Fibroblast of villous mesenchyme (primary cell): ENCODE results near the gene TM9SF4. TPM values are rescaled to one million over a fixed set of nuclear protein-coding genes. Genes with fewer than 3 reads are reported as not detected.
A peak's percentile ranks its signal among the peaks of the same experiment; 100 is the strongest.

Experiments
- DNase-seq: peaks from one replicate; pipeline ENCODE4 v3.0.0-alpha.2; 2010; ENCODE audit warnings: low read depth
- H3K4me3 ChIP-seq: 2 replicates; pipeline ENCODE4 v1.5.1; 2011; ENCODE audit warnings: low read depth, mild to moderate bottlenecking, low read length
- CTCF ChIP-seq: IDR thresholded peaks from 2 replicates; pipeline ENCODE4 v1.5.1; 2012; ENCODE audit warnings: low read depth, mild to moderate bottlenecking, low read length; ENCODE audit not compliant: insufficient read depth
- total RNA-seq: library from RNA; depleted of rRNA; stranded (reverse); fragments of >200 nt; gene quantifications from 2 replicates; pipeline ENCODE4 v1.2.3, GENCODE V29; 2012

The TM9SF4 gene
- total RNA-seq, 1 donor = 58.7 TPM

DNA sequence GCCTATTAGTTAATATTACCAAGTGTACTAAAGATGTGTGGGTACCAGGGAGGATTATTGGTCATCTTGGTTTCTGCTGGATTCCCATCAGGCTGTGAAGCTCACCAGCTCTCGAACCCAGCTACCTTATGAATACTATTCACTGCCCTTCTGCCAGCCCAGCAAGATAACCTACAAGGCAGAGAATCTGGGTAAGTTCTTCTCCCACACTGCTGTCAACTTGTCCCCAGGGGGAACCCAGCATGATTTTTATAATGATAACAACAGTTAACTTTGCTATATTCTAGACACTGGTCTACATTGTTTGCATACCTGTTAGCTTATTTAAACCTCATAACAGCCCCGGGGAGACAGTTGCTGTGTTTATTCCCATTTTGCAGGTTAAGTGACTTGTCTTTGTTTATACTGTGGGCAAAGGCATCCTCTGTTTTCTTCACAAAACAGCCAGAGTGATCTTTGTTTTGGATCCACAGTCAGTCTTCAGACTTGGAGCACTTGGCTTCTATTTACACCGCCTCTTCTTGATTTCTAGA lies 26.5 kb downstream of the TM9SF4 start:
- no peak for TF ChIP-seq CTCF
- peak; percentile 27 for DNase-seq
- no peak overlapping the region for H3K4me3 ChIP-seq

DNA sequence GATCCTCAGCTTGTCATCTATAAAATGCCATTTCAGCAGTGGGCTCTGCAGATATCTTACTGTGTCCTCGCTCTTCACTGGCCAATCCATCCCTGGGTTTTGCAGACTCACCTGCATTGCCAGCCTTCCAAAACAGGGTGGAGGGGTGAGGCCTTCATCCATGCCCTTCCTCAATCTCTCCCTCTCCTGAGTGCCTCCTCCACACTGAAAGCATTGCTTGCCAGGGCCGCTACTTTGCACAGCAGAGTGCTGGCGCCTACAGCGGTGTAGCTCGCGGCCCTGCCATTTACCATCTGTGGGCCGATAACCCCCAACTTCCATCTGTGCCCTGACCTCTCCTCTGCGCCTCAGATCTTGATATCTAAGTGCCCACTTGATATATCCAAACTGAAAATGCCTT lies 29.4 kb downstream of the TM9SF4 start:
- no peak for TF ChIP-seq CTCF
- no peak for DNase-seq
- H3K4me3 ChIP-seq = no peak overlapping the region

- no peak overlapping the region for H3K4me3 ChIP-seq
- DNase-seq = no peak
- TF ChIP-seq CTCF = no peak
These were observed 30.4 kb downstream of the TM9SF4 start for GRCh38 chr20:32139947-32140346.

DNA sequence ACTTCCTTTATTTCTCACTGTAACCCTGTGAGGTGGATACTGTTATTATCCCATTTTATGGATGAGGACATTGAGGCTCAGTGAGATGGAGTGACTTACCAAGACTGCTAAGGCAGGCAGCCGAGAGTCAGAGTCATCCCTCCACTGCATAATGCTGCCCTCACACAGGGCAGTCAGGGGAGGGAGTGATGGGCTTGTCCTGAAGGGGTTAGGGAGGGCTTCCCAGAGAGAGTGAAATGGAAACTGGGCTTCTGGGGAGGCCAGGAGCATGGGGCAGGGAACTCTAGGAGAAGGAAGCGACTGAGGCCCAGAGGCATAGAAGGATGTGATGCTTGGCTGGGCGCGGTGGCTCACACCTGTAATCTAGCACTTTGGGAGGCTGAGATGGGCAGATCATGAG lies 31.1 kb downstream of the TM9SF4 start:
- no peak for TF ChIP-seq CTCF
- H3K4me3 ChIP-seq = no peak overlapping the region
- DNase-seq = no peak

DNA sequence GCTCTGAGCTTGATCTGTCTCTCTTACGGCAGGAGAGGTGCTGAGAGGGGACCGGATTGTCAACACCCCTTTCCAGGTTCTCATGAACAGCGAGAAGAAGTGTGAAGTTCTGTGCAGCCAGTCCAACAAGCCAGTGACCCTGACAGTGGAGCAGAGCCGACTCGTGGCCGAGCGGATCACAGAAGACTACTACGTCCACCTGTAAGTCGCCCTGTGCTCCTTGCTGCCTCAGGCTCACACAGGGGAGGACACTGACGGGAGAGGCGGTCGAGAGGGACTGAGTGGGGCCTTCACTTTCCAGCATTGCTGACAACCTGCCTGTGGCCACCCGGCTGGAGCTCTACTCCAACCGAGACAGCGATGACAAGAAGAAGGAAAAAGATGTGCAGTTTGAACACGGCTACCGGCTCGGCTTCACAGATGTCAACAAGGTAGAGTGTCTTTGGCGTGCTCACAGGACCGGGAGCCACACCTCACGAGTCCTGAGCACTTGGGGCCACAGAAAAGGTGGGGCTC lies 32.0 kb downstream of the TM9SF4 start:
- TF ChIP-seq CTCF = no peak
- no peak overlapping the region for H3K4me3 ChIP-seq
- no peak for DNase-seq

DNA sequence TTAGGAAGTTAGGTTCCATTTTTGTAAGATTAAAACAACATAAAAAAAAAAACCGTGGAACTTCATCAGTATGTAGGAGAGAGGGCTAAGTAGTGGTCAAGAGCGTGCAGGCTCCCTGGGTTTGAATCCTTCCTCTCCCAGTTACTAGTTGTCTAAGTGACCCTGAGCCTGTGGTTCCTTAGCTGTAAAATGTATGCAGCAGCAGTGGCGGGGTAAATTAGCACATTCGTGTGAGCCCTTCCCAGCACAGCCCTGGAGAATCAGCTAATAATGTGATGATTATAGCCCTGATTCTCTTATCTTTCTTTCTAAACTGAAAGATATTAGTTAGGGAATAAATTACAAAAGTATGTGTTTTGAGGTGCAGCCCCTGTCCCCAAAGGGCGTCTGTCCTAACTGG lies 32.6 kb downstream of the TM9SF4 start:
- no peak overlapping the region for H3K4me3 ChIP-seq
- TF ChIP-seq CTCF = no peak
- no peak for DNase-seq

DNA sequence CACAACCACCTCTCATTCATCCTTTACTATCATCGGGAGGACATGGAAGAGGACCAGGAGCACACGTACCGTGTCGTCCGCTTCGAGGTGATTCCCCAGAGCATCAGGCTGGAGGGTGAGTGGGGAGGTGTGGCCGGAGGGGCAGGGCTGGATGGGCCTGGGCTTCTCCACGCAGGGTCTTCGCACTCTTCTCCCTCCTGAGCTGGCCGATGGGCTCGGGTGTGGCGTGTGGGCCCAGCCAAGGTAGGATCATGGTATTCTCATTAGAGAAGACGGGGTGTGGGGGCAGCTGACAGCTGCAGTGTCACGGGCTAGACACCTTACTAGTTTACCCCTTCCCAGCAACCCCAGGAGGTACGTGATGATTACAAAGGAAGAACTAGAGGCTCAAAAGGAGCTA lies 33.5 kb downstream of the TM9SF4 start:
- DNase-seq = no peak
- no peak overlapping the region for H3K4me3 ChIP-seq
- no peak for TF ChIP-seq CTCF
